Skeletal muscle cell (primary cell): ENCODE measurements around the gene UFM1.

ENCODE experiments used
- DNase-seq: peaks from one replicate; pipeline ENCODE4 v3.0.0-alpha.2; 2010; ENCODE audit warnings: low read depth
- H3K4me3 ChIP-seq: 2 replicates; pipeline ENCODE4 v1.5.1; 2011; ENCODE audit warnings: low read depth, mild to moderate bottlenecking, control low read depth, low read length, moderate library complexity

The UFM1 gene

DNA sequence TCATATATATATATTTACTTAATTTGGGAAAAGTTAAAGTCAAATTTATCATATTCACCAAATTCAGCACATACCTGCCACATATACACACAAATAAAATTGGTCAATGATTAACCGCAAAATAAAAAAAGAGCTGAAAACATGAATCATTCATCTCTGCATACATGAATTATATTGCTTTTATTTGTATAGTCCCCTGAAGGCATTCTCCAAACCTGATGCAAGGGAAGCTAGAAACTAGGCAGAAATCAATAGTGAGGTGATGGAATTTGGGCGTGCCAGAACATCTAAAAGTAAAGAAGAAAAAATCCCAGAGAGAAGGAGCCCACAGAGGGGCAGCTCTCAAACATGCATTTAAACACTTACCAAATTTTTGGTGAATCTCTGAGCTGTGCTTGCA lies 60.1 kb downstream of the UFM1 start:
- no peak for DNase-seq
- no peak overlapping the region for H3K4me3 ChIP-seq

DNA sequence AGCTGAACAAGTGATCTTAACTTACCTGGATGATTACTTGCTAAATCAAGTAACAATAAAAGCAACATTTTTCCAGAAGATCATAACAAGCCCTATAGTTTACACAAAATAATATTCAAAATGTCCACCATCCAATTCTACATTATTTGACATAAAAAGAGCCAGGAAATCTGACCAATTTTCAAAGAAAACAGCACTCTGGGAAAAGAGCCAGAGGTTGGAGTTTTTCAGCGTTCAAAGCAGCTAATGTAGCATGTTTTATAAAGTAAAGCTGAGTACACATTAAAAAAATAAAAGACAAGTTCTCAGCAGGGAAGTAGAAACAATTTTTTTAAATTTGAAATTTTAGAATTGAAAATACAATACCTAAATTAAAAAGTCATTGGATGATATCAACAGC lies 62.6 kb downstream of the UFM1 start:
- DNase-seq = no peak
- H3K4me3 ChIP-seq = no peak overlapping the region
